ENCODE data around the gene UCHL3.
"Not testable (repeated sequence)": the region's sequence is repeated elsewhere in the genome, so short reads cannot be mapped to it uniquely, and the experiment has no call there.

The UCHL3 gene

GRCh38 chr13:75549262-75550158, at the start of gene UCHL3:
UCHL3 (plus strand) TSS chr13:75549791; CDS start chr13:75549821, 30 bp downstream.
- DNase-seq: peak; percentile 98

- DNase-seq: no peak
Observed at GRCh38 chr13:75505327-75505726, 44.3 kb upstream of the UCHL3 start.

GRCh38 chr13:75506018-75506417, 43.6 kb upstream of the UCHL3 start:
- DNase-seq: no peak

GRCh38 chr13:75507027-75508001, 42.3 kb upstream of the UCHL3 start:
- no peak for DNase-seq

GRCh38 chr13:75508002-75508548, 41.5 kb upstream of the UCHL3 start:
- no peak for DNase-seq

GRCh38 chr13:75511051-75511625, 38.5 kb upstream of the UCHL3 start:
- no peak for DNase-seq

GRCh38 chr13:75512253-75512652, 37.3 kb upstream of the UCHL3 start:
- DNase-seq: no peak

- no peak for DNase-seq
Observed at GRCh38 chr13:75513271-75513670, 36.3 kb upstream of the UCHL3 start.

DNA sequence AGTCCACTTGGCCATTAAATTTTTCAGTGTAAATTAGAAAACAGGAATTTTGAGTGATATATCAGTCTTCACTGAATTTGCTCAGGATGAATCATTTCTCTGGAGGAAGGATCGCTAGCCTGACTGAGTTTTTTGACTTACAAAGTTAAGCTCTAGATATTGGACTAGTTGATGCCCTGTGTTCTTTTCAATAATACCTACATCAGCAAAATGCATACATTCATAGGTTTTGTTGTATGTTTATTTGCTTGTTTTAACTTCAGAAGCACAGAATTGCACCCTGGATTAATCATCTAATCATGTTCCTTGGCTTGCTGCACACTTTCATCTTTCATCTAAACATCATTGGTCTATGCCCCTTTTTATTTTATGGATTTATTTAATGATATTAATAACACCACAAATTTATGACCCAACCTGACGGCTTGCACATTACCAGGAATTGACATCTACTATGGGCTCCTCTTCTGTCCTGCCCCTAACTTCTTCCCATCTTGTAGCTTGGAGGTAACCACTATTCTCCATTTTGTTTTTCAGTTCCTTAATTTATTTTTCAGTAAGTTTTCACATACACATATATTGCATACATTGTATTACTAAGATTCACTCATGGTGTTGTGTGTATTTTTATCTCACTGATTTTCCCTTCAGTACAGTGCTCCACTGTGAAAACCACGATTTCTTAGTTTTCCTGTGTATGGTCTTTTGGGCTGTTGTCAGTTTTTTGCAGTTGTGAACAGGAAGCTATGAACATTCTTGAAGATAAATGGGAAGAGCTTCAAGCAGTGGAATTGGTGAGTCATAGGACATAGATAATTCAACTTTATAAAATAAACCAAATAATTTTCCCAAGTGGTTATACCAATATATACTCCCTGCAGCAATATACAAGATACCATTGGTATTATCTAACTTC, 35.3 kb upstream of the UCHL3 start:
- no peak for DNase-seq

- DNase-seq: no peak
Observed at GRCh38 chr13:75518439-75519088, 31.0 kb upstream of the UCHL3 start.

DNA sequence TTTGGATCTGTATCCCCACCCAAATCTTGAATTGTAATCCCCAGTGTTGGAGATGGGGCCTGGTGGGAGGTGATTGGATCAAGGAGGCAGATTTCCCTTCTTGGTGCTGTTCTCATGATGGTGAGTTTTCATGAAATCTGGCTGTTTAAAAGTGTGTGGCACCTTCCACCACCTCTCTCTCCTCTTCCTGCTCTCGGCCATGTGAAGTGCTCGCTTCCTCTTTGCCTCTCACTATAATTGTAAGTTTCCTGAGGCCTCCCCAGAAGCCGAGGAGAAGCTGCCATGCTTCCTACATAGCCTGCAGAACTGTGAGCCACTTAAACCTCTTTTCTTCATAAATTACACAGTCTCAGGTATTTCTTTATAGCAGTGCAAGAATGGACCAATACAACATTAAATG, 27.6 kb upstream of the UCHL3 start:
- DNase-seq: no peak

DNA sequence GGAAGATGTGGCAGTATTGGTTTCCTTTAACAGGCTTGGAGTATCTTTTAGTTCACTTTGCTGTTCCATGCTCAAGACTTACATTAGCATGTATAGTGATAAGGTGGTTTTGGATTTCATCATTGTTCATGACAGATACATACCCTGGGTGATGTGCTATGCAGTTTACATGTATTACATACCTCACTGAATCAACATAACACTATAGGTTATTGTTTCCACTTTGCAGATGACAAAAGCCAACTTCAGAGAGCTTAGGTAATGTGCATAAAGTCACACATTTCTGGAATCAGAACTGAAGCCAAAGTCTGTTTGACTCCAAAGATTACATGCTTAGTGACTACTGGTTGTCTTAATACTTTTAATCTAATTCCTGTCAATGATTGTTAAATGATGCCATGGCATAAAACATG, 19.0 kb upstream of the UCHL3 start:
- DNase-seq: peak; percentile 12

GRCh38 chr13:75533861-75534260, 15.7 kb upstream of the UCHL3 start:
- no peak for DNase-seq

DNA sequence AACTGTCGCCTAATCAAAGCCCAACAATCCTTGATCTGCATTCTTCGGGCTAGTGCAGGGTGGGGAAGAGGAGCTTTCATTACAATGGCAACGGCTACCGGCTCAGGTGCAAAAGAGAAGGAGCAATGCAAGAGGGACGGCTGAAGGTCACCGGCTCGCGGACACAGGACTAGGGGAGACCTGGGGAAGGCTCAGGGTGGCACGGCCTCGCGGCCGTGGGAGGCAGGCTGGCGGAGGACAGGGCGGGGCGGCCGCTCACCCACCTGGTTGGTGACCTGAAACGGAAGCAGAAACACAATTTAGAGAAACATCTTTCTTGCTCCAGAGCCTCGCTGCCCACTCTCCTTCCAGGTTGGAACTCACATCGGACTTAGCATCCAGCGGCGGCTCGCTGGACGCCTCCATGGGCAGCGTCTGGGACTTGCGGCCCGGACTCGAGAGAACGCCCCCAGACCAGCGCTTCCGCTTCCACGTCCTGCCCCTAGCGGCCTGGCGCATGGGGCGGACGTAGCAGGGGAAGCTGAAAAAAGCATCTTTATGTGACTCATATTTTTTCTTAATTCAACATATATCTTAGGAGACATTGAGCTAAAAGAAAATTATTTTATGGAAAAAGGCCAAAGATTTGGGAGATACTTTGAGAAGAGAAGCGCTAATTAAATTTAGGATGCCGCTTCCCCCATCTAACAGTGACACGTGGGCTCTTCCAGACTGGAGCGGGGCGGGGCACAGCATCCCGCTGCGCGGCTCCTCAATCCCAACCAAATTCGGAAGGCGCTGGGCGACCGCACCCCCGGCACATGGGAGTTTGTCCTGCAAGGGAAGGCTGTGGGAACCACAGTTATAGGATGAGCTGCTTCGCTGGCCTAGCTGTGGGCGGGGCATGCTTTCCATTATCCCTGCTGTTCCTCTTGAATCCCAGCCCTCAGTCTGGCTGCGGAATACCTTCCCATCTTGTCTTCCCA, 11.9 kb upstream of the UCHL3 start, which contains the start of gene COMMD6:
Gene COMMD6 (minus strand): TSS at position 441 of the 965 bp plus-strand sequence. CDS start 36 bp downstream, at position 405.
- DNase-seq: peak; percentile 72

DNA sequence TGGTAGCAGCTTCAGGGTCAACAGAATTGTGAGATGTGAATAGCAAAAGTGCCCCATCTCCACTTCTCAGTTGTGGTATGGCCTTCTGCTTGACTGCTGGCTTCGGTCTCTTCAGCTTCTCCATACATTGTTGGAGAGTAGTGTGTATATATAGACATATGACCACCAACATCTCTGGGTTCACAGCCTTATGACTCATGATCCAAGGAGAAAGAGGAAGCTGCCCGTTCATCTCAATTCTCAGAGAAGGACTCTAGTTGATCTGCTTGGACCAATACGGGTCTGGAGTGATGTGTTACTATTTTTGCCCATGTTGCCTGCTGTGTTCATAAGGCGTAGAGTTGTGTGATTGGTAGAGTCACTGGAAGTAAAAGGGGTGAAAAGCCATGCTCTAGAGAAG, 8.3 kb upstream of the UCHL3 start:
- DNase-seq: no peak

GRCh38 chr13:75541961-75542360, 7.6 kb upstream of the UCHL3 start:
- DNase-seq: no peak

DNA sequence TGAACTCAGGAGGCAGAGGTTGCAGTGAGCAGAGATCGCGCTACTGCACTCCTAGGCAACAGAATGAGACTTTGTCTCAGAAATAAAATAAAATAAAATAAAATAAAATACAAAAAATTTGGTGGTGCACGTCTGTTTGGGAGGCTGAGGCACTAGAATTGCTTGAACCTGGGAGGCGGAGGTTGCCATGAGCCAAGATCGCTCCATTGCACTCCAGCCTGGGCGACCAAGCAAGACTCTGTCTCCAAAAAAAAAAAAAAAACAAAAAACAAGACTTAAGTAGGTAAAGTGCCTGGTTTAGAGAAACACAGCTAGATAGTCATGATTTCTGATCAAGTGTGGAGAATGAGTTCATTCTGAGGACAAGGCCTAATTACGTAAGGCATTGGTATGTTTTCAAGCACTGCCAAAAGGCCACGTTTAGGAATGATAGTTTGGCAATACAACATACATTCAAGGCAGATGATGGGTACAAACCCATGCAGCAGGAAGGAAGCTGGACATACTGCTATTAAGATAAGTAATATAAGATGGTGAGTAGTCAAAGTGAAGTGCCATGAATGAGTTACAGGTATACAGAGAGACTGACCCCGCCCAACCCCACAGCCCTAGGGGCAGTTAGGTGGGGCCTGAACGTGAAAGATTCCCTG, 4.8 kb upstream of the UCHL3 start:
- no peak for DNase-seq

GRCh38 chr13:75545386-75545785, 4.2 kb upstream of the UCHL3 start:
- DNase-seq: not testable (repeated sequence)

GRCh38 chr13:75547917-75548316, 1.7 kb upstream of the UCHL3 start:
- no peak for DNase-seq
